Measurements from ENCODE around the gene HLA-B.

GRCh38 chr6:31363811-31364210 is 6.8 kb upstream of the HLA-B start:
- TF ChIP-seq POLR2AphosphoS5 (IDR thresholded peaks at IDR 0.05; ENCODE audit: borderline replicate concordance, low read depth, low read length) = no peak
- TF ChIP-seq EZH2 (IDR thresholded peaks at IDR 0.05) = no peak

Measured in SK-N-MC (cell line).